Measurements from ENCODE around the gene TPSAB1. TPM values are rescaled to one million over a fixed set of nuclear protein-coding genes. Genes with fewer than 3 reads are reported as not detected.

Gene TPSAB1
- total and polyA plus RNA-seq, 2 donors from 2014 or later, result 1.6 to 156 TPM

DNA sequence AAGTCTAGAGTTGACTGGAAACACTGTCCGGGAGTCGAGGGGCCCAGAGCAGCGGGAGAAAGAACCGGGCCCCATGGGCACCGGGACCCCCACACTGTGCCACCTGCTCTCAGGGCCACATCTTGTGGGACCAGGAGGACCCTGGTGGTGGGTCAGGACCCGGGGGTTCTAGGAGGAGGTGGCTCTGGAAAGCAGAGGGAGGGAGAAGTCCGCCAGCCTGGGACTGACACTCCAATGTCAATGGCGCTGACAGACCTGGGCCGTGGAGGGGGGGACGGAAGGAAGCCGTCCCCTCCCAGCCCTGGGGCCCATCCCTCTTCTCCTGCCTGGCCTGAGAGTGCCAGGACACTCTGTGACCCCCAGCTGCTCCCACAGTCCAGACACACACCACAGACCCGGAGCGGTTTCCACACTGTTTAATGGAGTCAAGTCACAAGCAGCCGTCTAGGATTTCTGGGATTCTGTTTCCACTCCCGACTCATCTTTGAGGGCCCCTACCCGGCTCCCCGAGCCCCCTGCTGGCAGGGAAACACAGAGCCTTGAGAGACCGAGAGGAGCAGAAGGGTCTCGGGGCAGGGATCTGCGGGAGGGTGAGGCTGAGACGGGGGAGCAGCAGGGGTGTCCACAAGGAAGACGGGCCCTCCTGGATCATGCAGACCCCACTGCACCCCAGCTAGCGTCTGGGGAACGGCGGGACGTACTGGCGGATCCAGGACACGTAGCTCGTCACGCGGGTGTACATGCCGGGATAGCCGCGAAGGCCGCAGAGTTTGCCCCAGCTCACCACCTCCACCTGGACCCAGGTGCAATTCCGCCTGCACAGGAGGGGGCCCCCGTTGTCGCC is 45.4 kb downstream of the TPSAB1 start:
- TF ChIP-seq, protein P1, sequence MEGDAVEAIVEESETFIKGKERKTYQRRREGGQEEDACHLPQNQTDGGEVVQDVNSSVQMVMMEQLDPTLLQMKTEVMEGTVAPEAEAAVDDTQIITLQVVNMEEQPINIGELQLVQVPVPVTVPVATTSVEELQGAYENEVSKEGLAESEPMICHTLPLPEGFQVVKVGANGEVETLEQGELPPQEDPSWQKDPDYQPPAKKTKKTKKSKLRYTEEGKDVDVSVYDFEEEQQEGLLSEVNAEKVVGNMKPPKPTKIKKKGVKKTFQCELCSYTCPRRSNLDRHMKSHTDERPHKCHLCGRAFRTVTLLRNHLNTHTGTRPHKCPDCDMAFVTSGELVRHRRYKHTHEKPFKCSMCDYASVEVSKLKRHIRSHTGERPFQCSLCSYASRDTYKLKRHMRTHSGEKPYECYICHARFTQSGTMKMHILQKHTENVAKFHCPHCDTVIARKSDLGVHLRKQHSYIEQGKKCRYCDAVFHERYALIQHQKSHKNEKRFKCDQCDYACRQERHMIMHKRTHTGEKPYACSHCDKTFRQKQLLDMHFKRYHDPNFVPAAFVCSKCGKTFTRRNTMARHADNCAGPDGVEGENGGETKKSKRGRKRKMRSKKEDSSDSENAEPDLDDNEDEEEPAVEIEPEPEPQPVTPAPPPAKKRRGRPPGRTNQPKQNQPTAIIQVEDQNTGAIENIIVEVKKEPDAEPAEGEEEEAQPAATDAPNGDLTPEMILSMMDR (IDR thresholded peaks at IDR 0.05; ENCODE audit: borderline replicate concordance, extremely low read depth, insufficient read depth), result no peak
- Histone ChIP-seq H3K9ac (ENCODE audit: low read length in 3 of 3) (no peak overlapping the region), H3K27me3 (ENCODE audit: control insufficient read depth, insufficient read depth, low read length) (peaks cover 13% of the 10 kb centered on the region), H3K4me3 (ENCODE audit: low read length in 3 of 3) (no peak overlapping the region), H3K36me3 (ENCODE audit: control insufficient read depth in 2 of 3, insufficient read depth in 3 of 3, low read length in 3 of 3) (no peaks in the 10 kb centered on the region), H3K27ac (ENCODE audit: low read depth in 2 of 2, low read length in 2 of 2) (no peak overlapping the region), H3K4me1 (ENCODE audit: control insufficient read depth in 2 of 3, insufficient read depth in 2 of 3, low read depth in 1 of 3, low read length in 3 of 3) (peaks cover 0 to 2% (median 0%) of the 10 kb centered on the region in 3 donors), H3K9me3 (ENCODE audit: control insufficient read depth in 2 of 3, insufficient read depth in 1 of 3, low read length in 3 of 3) (no peaks in the 10 kb centered on the region)
- DNase-seq (peak in 2 of 5 donors; percentile 59 to 70), FAIRE-seq (no peak)
- intact Hi-C loops (cut with DNase I), result no loop called here

DNA sequence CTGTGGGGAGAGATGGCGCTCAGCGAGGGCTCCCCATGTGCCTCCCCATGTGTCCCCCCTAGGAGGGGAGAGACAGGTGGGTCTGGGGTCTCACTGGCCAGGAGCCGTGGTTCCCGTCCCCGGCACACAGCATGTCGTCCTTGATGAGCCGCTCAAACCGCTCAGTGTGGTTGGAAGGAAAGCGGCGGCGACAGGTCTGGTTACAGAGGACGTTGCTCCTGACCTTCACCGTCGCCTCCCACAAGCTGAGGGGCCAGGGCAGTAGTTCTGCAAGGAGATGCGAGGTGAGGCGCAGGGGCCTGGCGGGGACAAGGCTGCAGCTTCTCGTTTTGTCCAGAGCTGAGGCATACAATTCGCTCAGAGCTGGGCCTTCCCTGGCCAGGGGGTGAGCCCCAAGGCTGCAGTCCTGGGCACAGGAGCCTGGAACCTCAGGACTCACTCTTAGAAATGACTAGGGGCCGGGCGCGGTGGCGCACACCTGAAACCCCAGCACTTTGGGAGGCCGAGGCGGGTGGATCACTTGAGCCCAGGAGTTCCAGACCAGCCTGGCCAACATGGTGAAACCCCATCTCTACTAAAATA is 46.1 kb downstream of the TPSAB1 start:
- intact Hi-C loops (cut with DNase I), result no loop called here
- Histone ChIP-seq H3K27me3 (ENCODE audit: control insufficient read depth, insufficient read depth, low read length) (peaks cover 13% of the 10 kb centered on the region), H3K36me3 (ENCODE audit: control insufficient read depth in 2 of 3, insufficient read depth in 3 of 3, low read length in 3 of 3) (no peaks in the 10 kb centered on the region), H3K9ac (ENCODE audit: low read length in 3 of 3) (no peak overlapping the region), H3K27ac (ENCODE audit: low read depth in 2 of 2, low read length in 2 of 2) (no peak overlapping the region), H3K9me3 (ENCODE audit: control insufficient read depth in 2 of 3, insufficient read depth in 1 of 3, low read length in 3 of 3) (no peaks in the 10 kb centered on the region), H3K4me3 (ENCODE audit: low read length in 3 of 3) (no peak overlapping the region), H3K4me1 (ENCODE audit: control insufficient read depth in 2 of 3, insufficient read depth in 2 of 3, low read depth in 1 of 3, low read length in 3 of 3) (peaks cover 0 to 4% (median 0%) of the 10 kb centered on the region in 3 donors)
- no peak for FAIRE-seq
- TF ChIP-seq, protein P1 (IDR thresholded peaks at IDR 0.05; ENCODE audit: borderline replicate concordance, extremely low read depth, insufficient read depth), result no peak
- DNase-seq, result peak in 2 of 5 donors; percentile 68

DNA sequence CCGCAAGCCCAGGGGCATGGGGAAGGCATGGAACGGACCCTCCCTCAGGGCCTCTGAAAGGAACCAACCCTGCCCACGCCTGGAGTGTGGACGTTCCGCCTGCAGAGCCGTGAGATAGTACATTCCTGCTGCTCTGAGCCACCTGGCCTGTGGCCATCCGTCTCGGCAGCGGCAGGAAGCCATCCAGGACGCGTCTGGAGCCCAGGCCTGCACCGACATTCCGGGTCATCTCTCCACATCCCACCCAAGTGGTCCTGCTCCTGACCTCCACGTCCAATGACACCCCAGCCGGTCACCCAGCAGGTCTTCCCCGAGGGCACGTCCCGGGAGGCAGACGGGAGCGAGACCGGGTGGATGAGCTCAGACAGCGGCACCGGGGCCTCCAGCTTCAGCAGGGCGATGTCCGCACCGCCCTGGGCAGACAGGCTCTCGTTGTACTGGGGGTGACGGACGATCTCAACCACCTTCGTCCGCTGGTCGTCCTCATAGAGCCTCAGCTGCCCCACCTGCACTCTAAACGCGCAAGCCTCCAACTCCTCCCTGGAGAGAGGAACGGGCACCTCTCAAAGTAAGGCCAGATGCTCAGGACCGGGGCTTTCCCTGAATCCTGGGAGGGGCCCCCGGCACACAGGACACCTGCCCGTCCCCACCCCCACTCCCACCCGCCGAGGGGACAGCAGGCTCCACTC is 47.6 kb downstream of the TPSAB1 start:
- TF ChIP-seq, protein P1 (IDR thresholded peaks at IDR 0.05; ENCODE audit: borderline replicate concordance, extremely low read depth, insufficient read depth), result no peak
- intact Hi-C loops (cut with DNase I), result no loop called here
- Histone ChIP-seq H3K4me1 (ENCODE audit: control insufficient read depth in 2 of 3, insufficient read depth in 2 of 3, low read depth in 1 of 3, low read length in 3 of 3) (peaks cover 0 to 4% (median 0%) of the 10 kb centered on the region in 3 donors), H3K4me3 (ENCODE audit: low read length in 3 of 3) (no peak overlapping the region), H3K27me3 (ENCODE audit: control insufficient read depth, insufficient read depth, low read length) (peaks cover 13% of the 10 kb centered on the region), H3K9ac (ENCODE audit: low read length in 3 of 3) (no peak overlapping the region), H3K27ac (ENCODE audit: low read depth in 2 of 2, low read length in 2 of 2) (no peak overlapping the region), H3K9me3 (ENCODE audit: control insufficient read depth in 2 of 3, insufficient read depth in 1 of 3, low read length in 3 of 3) (no peaks in the 10 kb centered on the region), H3K36me3 (ENCODE audit: control insufficient read depth in 2 of 3, insufficient read depth in 3 of 3, low read length in 3 of 3) (no peaks in the 10 kb centered on the region)
- peak in 1 of 5 donors; percentile 76 for DNase-seq
- FAIRE-seq, result no peak

Data from kidney (tissue), 14 donors.